CD4-positive, alpha-beta T cell (primary cell): ENCODE results near the gene CPHXL2. TPM values are rescaled to one million over a fixed set of nuclear protein-coding genes. Genes with fewer than 3 reads are reported as not detected.

ENCODE experiments used
- ATAC-seq: fragments of 200-7000 bp; cut with Tn5 transposase; one replicate; pipeline ENCODE4 v1.10.0; 2022; ENCODE audit warnings: mild to moderate bottlenecking; ENCODE audit not compliant: poor library complexity
- CTCF ChIA-PET: fragments of 350-600 bp; sonication (Branson Sonifier 250); formaldehyde crosslinking; loops from one replicate; lab custom pipeline; 2021; ENCODE audit warnings: antibody characterized with exemption, inconsistent platforms; lab: Charles Lee
- POLR2A ChIA-PET: fragments of 350-600 bp; sonication (Branson Sonifier 250); formaldehyde crosslinking; loops from one replicate; lab custom pipeline; 2021; ENCODE audit warnings: antibody characterized with exemption, inconsistent platforms; lab: Charles Lee
- DNase-seq, 14 experiments: peaks; one replicate each; pipeline ENCODE4 v3.0.0-alpha.2; 2013 to 2020; ENCODE audit warnings: mixed read lengths in 2 of 14
- H3K27ac ChIP-seq, 2 donors: one replicate each; pipeline versions ENCODE4 v1.5.1 to v1.7.0; 2013; ENCODE audit warnings: low read length in 2 of 2, low read depth in 1 of 2, mild to moderate bottlenecking in 1 of 2
- H3K27me3 ChIP-seq, 2 experiments: 1 replicate in 1 of 2; 2 replicates in 1 of 2; pipeline versions ENCODE4 v1.6.1 to v1.7.0; 2013; ENCODE audit warnings: low read length in 2 of 2, control low read depth in 1 of 2, mild to moderate bottlenecking in 1 of 2, moderate library complexity in 1 of 2; ENCODE audit not compliant: insufficient read depth in 2 of 2, control insufficient read depth in 1 of 2
- H3K36me3 ChIP-seq: one replicate; pipeline ENCODE4 v1.6.1; 2013; ENCODE audit warnings: low read length, control low read depth; ENCODE audit not compliant: insufficient read depth
- H3K4me1 ChIP-seq: one replicate; pipeline ENCODE4 v1.6.1; 2013; ENCODE audit warnings: low read length, control low read depth; ENCODE audit not compliant: insufficient read depth
- H3K4me3 ChIP-seq: one replicate; pipeline ENCODE4 v1.5.1; 2013; ENCODE audit warnings: mild to moderate bottlenecking, low read length, moderate library complexity
- H3K9me3 ChIP-seq, 2 experiments: 1 replicate in 1 of 2; 2 replicates in 1 of 2; pipeline versions ENCODE4 v1.6.1 to v1.7.0; 2013; ENCODE audit warnings: low read length in 2 of 2, mild to moderate bottlenecking in 2 of 2, control low read depth in 1 of 2, moderate library complexity in 1 of 2; ENCODE audit not compliant: control insufficient read depth in 1 of 2, insufficient read depth in 1 of 2
- H3K27ac Mint-ChIP-seq: one replicate; pipeline ENCODE4 v1.8.0; 2020; ENCODE audit warnings: mixed read lengths
- H3K27me3 Mint-ChIP-seq: one replicate; pipeline ENCODE4 v1.8.0; 2021; ENCODE audit warnings: mixed read lengths
- H3K36me3 Mint-ChIP-seq: one replicate; pipeline ENCODE4 v1.8.0; 2021; ENCODE audit warnings: low read depth, mixed read lengths
- H3K4me1 Mint-ChIP-seq: one replicate; pipeline ENCODE4 v1.8.0; 2021; ENCODE audit warnings: low read depth, mixed read lengths
- H3K4me3 Mint-ChIP-seq: one replicate; pipeline ENCODE4 v1.8.0; 2020; ENCODE audit warnings: mild to moderate bottlenecking, mixed read lengths
- H3K9me3 Mint-ChIP-seq: one replicate; pipeline ENCODE4 v1.8.0; 2020; ENCODE audit warnings: mixed read lengths
- CTCF ChIP-seq: fragments of 200-600 bp; IDR thresholded peaks from one replicate; pipeline ENCODE4 v1.8.0; 2022; ENCODE audit warnings: antibody characterized with exemption, mild to moderate bottlenecking
- intact Hi-C, 2 experiments: fragments of 100-400 bp; cut with DNase I in 1 of 2; cut with micrococcal nuclease in 1 of 2; formaldehyde crosslinking; loops; one replicate each; pipeline versions ENCODE4 v1.15.1 to v1.9.0; 2023 to 2025; cut with DNase I, micrococcal nuclease
- total RNA-seq, 174 experiments: library from RNA in 2 of 174; stranded (reverse) in 2 of 174; gene quantifications; one replicate each; pipeline ENCODE4 v1.2.3 and lab custom pipeline; 2021 to 2026

CPHXL2 gene
- total RNA-seq, 2 experiments from 2014 or later = not detected

GRCh38 chr16:75714661-75715060 is 37.9 kb upstream of the CPHXL2 start:
- peaks cover 11 to 16% of the 10 kb centered on the region in 2 experiments for H3K9me3 ChIP-seq
- Mint-ChIP-seq H3K27ac (no peak overlapping the region), H3K4me3 (no peak overlapping the region), H3K27me3 (peaks cover 14% of the 10 kb centered on the region), H3K36me3 (no peaks in the 10 kb centered on the region), H3K4me1 (no peaks in the 10 kb centered on the region), H3K9me3 (peaks cover 9% of the 10 kb centered on the region)
- DNase-seq (no peak), ATAC-seq (no peak)
- CTCF ChIA-PET = no interaction called here
- no peaks in the 10 kb centered on the region for H3K36me3 ChIP-seq
- H3K4me1 ChIP-seq = no peaks in the 10 kb centered on the region
- POLR2A ChIA-PET = no interaction called here
- intact Hi-C loops = no loop called here
- no peak overlapping the region for H3K27ac ChIP-seq
- H3K4me3 ChIP-seq = no peak overlapping the region
- no peak for TF ChIP-seq CTCF
- peaks cover 4 to 9% of the 10 kb centered on the region in 2 experiments for H3K27me3 ChIP-seq

GRCh38 chr16:75710344-75710743 is 33.5 kb upstream of the CPHXL2 start:
- H3K27me3 ChIP-seq = peaks cover 3 to 4% of the 10 kb centered on the region in 2 experiments
- CTCF ChIA-PET = no interaction called here

GRCh38 chr16:75703306-75703705 is 26.5 kb upstream of the CPHXL2 start:
- no peaks in the 10 kb centered on the region for H3K9me3 ChIP-seq
- H3K27ac ChIP-seq = no peak overlapping the region
- H3K27me3 ChIP-seq = no peaks in the 10 kb centered on the region
- ChIA-PET CTCF (no interaction called here), POLR2A (no interaction called here)
- no peaks in the 10 kb centered on the region for H3K4me1 Mint-ChIP-seq
- no peak for DNase-seq
- no peak overlapping the region for H3K4me3 ChIP-seq
- no peak overlapping the region for H3K4me3 Mint-ChIP-seq
- ATAC-seq = no peak
- H3K36me3 Mint-ChIP-seq = no peaks in the 10 kb centered on the region
- no peak for TF ChIP-seq CTCF
- H3K4me1 ChIP-seq = no peaks in the 10 kb centered on the region
- intact Hi-C loops = no loop called here
- peaks cover 6% of the 10 kb centered on the region for H3K27me3 Mint-ChIP-seq
- H3K36me3 ChIP-seq = no peaks in the 10 kb centered on the region
- no peaks in the 10 kb centered on the region for H3K9me3 Mint-ChIP-seq
- H3K27ac Mint-ChIP-seq = no peak overlapping the region

More at GRCh38 chr16:75710344-75710743, 33.5 kb upstream of the CPHXL2 start:
- Mint-ChIP-seq H3K27ac (no peak overlapping the region), H3K4me1 (no peaks in the 10 kb centered on the region), H3K4me3 (no peak overlapping the region), H3K27me3 (peaks cover 6% of the 10 kb centered on the region), H3K9me3 (peaks cover 11% of the 10 kb centered on the region), H3K36me3 (no peaks in the 10 kb centered on the region)
- DNase-seq (no peak), ATAC-seq (no peak)
- no peak overlapping the region for H3K4me3 ChIP-seq
- no peaks in the 10 kb centered on the region for H3K36me3 ChIP-seq
- POLR2A ChIA-PET = no interaction called here
- TF ChIP-seq CTCF = no peak
- intact Hi-C loops = no loop called here
- no peak overlapping the region for H3K27ac ChIP-seq
- no peaks in the 10 kb centered on the region for H3K4me1 ChIP-seq
- peaks cover 10 to 17% of the 10 kb centered on the region in 2 experiments for H3K9me3 ChIP-seq
